HepG2 (cell line): ENCODE measurements around the gene SMIM20.

Source experiments
- BCLAF1 ChIP-seq: fragments of 450-650 bp; IDR thresholded peaks from 2 replicates; pipeline ENCODE4 v1.6.1; 2017; ENCODE audit warnings: mild to moderate bottlenecking
- CEBPB ChIP-seq: IDR thresholded peaks from 2 replicates; pipeline ENCODE4 v1.6.1; 2011; ENCODE audit warnings: low read depth, low read length, improper control_type of control experiment, borderline replicate concordance
- CTCF ChIP-seq: sonication (generic); formaldehyde crosslinking; IDR thresholded peaks from 2 replicates; pipeline ENCODE4 v1.5.0; 2020; ENCODE audit warnings: mild to moderate bottlenecking, missing genetic modification reagents, moderate library complexity
- NFE2L1 ChIP-seq: sonication (generic); formaldehyde crosslinking; IDR thresholded peaks from 2 replicates; pipeline ENCODE4 v1.4.0; 2020; ENCODE audit warnings: missing genetic modification reagents, mild to moderate bottlenecking, borderline replicate concordance
- PHF8 ChIP-seq: sonication (generic); formaldehyde crosslinking; IDR thresholded peaks from 2 replicates; pipeline ENCODE4 v1.5.0; 2020; ENCODE audit warnings: missing genetic modification reagents
- SIN3B ChIP-seq: fragments of 150-350 bp; IDR thresholded peaks from 2 replicates; pipeline ENCODE4 v1.6.1; 2014; ENCODE audit warnings: low read length
- SMC3 ChIP-seq: IDR thresholded peaks from 2 replicates; pipeline ENCODE4 v1.6.1; 2011; ENCODE audit warnings: low read length, improper control_type of control experiment
- TCF7L2 ChIP-seq: IDR thresholded peaks from 2 replicates; pipeline ENCODE4 v1.6.1; 2011; ENCODE audit warnings: mild to moderate bottlenecking, low read depth, low read length, moderate library complexity
- TF ChIP-seq, protein P1 (sequence below): sonication (generic); formaldehyde crosslinking; IDR thresholded peaks from 2 replicates; pipeline ENCODE4 v1.4.0; 2020; ENCODE audit warnings: missing genetic modification reagents

- TF ChIP-seq BCLAF1 = no peak
- no peak for TF ChIP-seq SIN3B
- no peak for TF ChIP-seq SMC3
- no peak for TF ChIP-seq CTCF
- TF ChIP-seq, protein P1, sequence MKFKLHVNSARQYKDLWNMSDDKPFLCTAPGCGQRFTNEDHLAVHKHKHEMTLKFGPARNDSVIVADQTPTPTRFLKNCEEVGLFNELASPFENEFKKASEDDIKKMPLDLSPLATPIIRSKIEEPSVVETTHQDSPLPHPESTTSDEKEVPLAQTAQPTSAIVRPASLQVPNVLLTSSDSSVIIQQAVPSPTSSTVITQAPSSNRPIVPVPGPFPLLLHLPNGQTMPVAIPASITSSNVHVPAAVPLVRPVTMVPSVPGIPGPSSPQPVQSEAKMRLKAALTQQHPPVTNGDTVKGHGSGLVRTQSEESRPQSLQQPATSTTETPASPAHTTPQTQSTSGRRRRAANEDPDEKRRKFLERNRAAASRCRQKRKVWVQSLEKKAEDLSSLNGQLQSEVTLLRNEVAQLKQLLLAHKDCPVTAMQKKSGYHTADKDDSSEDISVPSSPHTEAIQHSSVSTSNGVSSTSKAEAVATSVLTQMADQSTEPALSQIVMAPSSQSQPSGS (CRISPR knock-in tag) = no peak
- TF ChIP-seq PHF8 = no peak
- no peak for TF ChIP-seq CEBPB
- no peak for TF ChIP-seq TCF7L2
- no peak for TF ChIP-seq NFE2L1
These were observed 37.5 kb downstream of the SMIM20 start for GRCh38 chr4:25951390-25951952.
